GM12864 (cell line): ENCODE results near the gene THRAP3.
A peak's percentile ranks its signal among the peaks of the same experiment; 100 is the strongest.

Source experiments
- DNase-seq: peaks from one replicate; pipeline ENCODE4 v3.0.0-alpha.2; 2011; ENCODE audit warnings: low read depth
- H3K4me3 ChIP-seq: 2 replicates; pipeline ENCODE4 v1.5.1; 2011; ENCODE audit warnings: mild to moderate bottlenecking, low read depth, low read length, control low read depth
- TF ChIP-seq, protein P1 (sequence below): IDR thresholded peaks from 2 replicates; pipeline ENCODE4 v1.5.1; 2011; ENCODE audit warnings: low read depth, mild to moderate bottlenecking, moderate library complexity, low read length, control low read depth, inconsistent platforms; ENCODE audit errors: missing control alignments

The THRAP3 gene

DNA sequence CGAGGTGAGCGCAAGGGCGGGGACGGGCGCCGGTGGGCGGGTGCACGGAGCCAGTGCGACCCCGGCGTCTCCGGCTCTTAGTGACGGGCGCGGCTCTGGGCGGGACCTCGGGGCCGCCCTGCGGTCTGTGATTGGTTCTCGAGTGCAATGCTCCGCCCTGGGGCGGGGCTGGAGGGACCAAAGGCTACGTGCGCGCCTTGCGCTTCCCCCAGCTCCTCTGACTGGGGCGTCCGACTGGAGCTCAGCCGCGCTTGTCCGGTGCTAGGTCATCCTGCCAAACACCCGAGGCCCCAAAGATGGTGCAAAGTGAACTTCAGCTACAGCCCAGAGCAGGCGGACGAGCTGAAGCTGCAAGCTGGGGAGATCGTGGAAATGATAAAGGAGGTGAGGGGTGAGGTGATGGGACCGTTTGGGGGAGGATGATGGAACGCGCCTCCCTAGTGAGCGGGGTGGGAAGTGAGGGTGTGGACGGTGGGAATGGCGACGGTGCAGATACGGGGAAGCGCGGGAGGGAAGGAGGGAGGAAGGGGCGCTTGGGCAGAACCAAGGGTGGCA, 82.7 kb downstream of the THRAP3 start:
- TF ChIP-seq, protein P1, sequence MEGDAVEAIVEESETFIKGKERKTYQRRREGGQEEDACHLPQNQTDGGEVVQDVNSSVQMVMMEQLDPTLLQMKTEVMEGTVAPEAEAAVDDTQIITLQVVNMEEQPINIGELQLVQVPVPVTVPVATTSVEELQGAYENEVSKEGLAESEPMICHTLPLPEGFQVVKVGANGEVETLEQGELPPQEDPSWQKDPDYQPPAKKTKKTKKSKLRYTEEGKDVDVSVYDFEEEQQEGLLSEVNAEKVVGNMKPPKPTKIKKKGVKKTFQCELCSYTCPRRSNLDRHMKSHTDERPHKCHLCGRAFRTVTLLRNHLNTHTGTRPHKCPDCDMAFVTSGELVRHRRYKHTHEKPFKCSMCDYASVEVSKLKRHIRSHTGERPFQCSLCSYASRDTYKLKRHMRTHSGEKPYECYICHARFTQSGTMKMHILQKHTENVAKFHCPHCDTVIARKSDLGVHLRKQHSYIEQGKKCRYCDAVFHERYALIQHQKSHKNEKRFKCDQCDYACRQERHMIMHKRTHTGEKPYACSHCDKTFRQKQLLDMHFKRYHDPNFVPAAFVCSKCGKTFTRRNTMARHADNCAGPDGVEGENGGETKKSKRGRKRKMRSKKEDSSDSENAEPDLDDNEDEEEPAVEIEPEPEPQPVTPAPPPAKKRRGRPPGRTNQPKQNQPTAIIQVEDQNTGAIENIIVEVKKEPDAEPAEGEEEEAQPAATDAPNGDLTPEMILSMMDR = no peak
- peak; percentile 81 for DNase-seq
- H3K4me3 ChIP-seq = peak overlapping the region; percentile 66

DNA sequence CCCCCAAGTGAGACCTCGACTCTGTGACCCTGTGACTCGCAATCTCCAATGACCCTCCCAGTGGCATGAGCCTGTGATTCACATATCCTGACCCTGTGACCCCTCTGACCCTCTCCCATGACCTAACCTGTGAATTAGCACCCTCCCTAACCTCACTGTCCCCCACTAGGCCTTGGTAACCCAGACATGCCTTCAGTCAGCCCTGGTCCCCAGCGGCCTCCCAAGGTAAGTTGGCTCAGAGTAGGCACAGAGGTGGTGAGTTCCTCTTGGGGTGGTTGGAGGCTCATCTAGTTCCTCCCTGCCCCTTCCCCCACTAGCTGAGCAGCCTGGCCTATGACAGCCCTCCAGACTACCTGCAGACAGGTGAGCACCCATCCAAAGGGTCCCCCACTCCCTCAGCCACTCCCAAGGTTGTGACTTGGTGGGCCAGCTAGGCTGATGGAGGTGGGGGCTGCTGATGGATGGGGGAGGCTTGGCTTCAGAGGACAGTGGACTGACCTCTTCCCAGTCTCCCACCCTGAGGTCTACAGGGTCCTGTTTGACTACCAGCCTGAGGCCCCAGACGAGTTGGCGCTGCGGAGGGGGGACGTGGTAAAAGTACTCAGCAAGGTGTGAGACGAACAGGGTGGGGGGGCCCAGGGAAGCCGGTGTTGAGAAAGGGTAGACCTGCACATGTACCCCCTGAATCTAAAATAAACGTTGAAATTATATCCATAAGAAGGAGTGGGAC, 83.5 kb downstream of the THRAP3 start:
- no peak for DNase-seq
- TF ChIP-seq, protein P1 = no peak
- H3K4me3 ChIP-seq = peak overlapping the region; percentile 66

DNA sequence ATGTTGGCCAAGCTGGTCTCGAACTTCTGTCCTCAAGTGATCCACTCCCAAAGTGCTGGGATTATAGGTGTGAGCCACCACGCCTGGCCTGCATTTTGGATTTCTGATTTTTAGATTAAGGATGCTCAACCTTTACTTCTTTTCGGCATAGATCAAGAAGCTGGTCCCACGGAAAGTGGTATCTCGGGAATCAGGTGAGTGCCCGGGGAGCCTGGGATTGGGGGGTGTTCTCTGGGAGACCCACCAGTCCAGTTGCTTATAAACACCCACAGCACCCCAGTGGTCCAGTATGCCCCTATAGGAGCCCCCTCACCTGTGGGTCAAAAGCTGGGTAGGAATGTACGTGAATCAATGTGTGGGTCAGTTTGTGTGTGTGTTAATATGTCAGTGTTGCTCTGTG, 85.2 kb downstream of the THRAP3 start:
- no peak overlapping the region for H3K4me3 ChIP-seq
- TF ChIP-seq, protein P1 = no peak
- DNase-seq = no peak

DNA sequence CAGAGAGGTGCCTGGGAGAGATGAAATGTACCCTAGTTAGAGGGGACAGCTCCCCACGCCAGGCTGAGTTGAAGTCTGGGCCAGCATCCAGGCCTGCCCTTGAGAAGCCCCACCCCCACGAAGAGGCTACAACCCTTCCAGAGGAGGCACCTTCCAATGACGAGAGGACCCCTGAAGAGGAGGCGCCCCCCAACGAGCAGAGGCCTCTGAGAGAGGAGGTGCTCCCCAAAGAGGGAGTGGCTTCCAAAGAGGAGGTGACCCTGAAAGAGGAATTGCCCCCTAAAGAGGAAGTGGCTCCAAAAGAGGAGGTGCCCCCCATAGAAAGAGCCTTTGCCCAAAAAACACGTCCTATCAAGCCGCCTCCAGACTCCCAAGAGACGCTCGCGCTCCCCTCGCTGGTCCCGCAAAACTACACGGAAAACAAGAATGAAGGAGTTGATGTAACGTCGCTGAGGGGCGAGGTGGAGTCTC, 96.1 kb downstream of the THRAP3 start:
- DNase-seq = no peak
- TF ChIP-seq, protein P1 = no peak
- H3K4me3 ChIP-seq = no peak overlapping the region

DNA sequence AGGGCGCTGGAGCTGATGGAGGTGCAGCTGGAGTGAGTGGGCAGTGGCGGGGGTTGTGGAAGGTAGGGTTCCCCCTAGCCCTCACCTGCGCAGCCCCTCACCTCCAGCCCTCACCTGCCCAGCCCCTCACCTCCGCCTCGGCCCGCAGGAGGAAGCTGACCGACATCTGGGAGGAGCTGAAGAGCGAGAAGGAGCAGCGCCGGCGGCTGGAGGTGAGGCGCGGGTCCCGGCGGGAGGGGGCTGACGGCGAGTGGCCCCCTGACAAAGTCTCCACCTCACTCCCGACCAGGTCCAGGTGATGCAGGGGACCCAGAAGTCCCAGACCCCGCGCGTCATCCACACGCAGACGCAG, 96.5 kb downstream of the THRAP3 start:
- H3K4me3 ChIP-seq = peak overlapping the region; percentile 5; the same call in 1 of the 2 replicates
- TF ChIP-seq, protein P1 = no peak
- no peak for DNase-seq

DNA sequence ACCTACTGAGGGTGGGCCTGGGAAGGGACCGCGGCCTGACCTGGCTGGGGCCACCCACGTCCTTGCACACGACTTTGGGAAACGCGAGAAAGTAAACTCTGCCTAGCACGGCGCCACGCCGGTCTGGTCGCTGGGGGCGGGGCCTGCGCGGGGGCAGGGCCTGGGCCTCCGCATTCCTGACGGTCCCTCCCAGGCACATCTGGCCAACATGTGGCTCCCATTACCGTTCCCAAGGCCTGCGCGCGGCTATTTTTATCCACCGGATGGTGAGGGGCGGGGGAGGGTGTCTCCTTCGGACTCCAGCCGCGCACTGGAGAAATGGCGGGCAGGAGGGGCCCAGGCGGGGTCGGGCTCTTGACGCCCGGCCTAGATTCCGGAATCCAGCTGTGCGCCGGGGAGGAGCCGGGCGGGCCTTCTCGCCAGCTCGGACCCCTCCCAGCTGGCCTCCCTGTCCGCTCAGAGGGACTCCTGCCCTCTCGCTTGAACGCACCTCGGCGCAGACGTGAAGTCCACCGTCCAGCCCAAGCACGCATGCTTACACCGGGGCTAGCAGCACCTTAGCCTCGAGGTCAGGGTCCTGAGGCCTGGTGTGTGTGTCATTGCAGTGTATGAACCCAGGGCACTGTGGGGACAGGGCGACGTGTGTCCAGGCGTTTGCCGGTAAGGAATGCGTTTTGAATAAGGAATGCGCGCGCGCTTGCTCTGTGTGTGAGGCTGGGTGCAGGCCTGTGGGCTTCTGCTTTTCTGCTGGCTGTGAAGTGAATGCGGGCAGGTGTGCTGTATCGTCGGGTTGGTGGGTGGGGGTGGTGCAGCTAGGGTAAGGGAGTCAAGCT, 97.1 kb downstream of the THRAP3 start:
- no peak for DNase-seq
- H3K4me3 ChIP-seq = no peak overlapping the region
- TF ChIP-seq, protein P1 = no peak
